Ureter (tissue), 1 donor: Measurements from ENCODE around the gene FITM1. TPM values are rescaled to one million over a fixed set of nuclear protein-coding genes. Genes with fewer than 3 reads are reported as not detected.

Experiments used
- DNase-seq: peaks from one replicate; pipeline ENCODE4 v3.0.0-alpha.2; 2020; ENCODE audit warnings: low spot score
- total RNA-seq: library from RNA; stranded (reverse); gene quantifications from one replicate; pipeline ENCODE4 v1.2.4, GENCODE V29; 2023
- donor health status: DM: yes; HTN: yes; CAD: no.

FITM1 gene
- total RNA-seq, 1 donor from 2014 or later = 0.55 TPM

DNA sequence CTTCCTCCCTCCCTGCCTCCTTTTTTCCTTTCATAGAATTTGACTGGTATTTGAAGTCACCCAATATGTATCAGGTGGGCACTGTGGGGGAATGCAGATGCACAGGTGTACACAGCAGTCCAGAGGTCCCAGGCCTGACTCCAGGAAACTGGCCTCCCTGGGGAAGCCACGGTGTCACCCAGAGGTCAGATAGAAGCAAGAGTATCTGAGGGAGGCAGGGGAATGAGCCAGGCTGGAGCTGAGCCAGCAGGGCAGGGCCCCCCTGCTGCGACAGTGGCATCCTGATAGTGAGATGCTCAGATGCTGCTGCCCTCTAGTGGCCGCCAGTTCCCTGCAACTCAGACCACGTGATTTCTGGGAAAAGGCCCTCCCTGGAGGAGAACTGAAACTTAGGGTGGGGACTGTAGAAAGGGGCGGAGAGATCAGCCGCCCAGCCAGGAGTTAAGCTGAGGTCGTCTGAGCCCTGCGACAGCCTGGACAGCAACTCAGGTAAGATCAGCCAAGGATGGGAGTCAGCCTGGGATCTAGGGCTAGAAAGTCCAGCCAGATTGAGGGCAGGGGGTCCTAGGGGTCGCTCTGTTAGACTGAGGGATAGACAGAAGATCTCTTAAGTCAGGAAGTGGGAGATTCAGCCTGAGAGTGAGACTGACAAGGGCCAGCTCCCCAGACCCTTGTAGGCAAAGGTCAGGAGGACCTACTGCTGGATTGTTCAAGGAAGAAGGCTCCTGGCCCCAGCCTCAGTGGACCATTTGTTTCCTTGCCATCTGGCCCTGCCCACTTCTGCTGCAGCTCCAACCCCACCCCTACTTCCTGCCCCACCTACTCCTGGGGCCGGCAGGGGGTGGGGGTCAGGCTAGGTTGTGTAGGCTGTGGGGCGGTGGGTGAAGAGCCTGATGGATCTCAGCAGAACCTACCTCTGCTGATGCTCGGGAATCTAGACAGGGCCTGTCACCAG, 30.7 kb downstream of the FITM1 start, which contains the start of gene IRF9:
Gene IRF9, plus strand, starts transcription at position 416 of the 955 bp plus-strand sequence. CDS start 880 bp downstream, outside the sequence.
- peak; percentile 98 for DNase-seq

DNA sequence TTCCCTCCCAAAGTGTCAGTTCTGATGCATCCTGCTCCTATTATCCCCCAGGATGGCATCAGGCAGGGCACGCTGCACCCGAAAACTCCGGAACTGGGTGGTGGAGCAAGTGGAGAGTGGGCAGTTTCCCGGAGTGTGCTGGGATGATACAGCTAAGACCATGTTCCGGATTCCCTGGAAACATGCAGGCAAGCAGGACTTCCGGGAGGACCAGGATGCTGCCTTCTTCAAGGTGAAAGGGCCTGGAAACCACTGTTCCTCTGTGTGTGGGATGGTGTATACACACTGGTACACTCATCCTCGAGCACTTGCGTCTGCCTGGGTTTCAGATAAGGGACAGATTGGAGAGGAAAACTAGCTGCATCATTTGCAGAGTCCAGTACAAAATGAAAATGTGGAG, 31.6 kb downstream of the FITM1 start:
- no peak for DNase-seq

DNA sequence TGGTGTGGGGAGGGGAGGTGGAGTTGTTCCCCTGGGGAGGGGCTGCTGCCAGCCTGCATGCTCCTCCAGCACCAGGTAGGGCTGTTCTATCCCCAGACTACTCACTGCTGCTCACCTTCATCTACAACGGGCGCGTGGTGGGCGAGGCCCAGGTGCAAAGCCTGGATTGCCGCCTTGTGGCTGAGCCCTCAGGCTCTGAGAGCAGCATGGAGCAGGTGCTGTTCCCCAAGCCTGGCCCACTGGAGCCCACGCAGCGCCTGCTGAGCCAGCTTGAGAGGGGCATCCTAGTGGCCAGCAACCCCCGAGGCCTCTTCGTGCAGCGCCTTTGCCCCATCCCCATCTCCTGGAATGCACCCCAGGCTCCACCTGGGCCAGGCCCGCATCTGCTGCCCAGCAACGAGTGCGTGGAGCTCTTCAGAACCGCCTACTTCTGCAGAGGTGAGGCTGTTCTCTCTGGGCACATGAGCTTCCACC, 34.1 kb downstream of the FITM1 start:
- DNase-seq = no peak

DNA sequence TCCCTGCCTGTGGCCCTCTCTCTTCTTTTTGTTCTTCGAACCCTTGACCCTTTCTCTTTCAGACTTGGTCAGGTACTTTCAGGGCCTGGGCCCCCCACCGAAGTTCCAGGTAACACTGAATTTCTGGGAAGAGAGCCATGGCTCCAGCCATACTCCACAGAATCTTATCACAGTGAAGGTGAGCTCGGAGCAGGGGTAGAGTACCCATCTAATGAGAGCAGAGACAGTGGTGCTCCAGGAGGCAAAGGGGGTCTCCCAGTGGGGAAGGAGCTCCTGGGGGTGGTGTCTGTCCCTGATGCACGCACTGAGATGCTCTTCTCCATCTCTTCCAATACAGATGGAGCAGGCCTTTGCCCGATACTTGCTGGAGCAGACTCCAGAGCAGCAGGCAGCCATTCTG, 35.3 kb downstream of the FITM1 start:
- no peak for DNase-seq

DNA sequence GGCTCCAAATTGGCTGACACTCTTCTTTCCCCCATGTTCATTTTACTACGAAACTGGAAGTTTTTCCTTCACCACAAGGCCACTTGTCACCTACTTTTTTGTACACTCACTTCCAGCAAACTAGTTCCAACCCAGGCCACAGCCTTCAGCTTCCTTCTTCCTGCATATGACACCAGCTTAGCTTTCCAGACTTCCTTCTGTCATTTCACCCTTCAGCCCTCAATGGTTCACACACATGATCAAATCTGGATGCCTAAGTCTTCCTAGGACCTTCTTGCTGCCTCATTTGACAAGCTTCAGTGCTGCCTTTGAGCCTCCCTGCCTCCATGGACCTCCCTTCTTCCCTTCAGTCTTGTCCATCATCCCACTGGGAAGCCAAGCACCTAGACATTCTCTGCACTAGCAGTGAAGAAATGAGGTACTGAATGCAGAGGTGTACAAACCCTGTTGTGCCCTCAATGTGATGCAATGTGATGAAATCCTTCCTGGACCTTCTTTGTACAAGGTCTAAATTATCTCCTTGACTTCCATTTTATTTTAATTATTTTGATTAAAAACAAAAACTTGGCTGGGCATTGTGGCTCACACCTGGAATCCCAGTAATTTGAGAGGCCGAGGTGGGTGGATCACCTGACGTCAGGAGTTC, 37.1 kb downstream of the FITM1 start:
- no peak for DNase-seq

DNA sequence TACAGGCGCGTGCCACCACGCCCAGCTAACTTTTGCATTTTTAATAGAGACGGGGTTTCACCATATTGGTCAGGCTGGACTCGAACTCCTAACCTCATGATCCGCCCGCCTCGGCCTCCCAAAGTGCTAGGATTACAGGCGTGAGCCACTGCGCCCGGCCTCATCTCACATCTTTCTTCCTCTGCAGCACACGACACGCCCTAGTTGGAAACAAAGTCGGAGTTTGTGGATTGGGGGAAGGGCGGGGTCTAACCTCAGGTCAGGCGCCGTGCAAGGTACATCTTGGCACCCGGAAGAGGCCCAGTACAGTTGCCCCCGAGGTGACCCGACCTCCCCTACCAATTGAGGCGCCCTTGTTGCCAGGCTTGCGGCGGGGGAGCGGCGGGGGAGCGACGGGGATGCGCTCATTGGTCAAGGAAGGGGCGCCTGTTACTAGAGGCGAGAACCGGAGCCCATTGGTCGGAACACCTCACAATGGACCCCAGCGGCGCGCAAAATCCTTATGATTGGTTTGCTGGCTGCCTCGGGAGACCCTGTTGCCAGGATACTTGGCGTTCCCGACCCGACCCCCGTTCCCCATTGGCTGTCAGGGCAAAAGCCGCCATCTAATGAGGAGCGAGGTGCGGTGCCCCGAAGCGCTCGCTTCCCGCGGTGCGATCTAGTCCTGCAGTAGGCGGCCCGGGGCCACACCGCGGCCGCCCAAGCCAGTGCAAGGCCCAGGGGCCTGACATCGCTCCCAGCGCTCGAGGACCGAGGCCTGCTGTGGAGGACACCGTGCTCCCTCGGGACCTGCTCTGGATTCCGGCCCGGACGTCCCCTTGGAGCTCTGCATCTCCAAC, 41.2 kb downstream of the FITM1 start, which contains the start of gene REC8:
Gene REC8, plus strand, starts transcription at position 659 of the 839 bp plus-strand sequence. CDS start 473 bp downstream, outside the sequence.
- DNase-seq = peak; percentile 81

DNA sequence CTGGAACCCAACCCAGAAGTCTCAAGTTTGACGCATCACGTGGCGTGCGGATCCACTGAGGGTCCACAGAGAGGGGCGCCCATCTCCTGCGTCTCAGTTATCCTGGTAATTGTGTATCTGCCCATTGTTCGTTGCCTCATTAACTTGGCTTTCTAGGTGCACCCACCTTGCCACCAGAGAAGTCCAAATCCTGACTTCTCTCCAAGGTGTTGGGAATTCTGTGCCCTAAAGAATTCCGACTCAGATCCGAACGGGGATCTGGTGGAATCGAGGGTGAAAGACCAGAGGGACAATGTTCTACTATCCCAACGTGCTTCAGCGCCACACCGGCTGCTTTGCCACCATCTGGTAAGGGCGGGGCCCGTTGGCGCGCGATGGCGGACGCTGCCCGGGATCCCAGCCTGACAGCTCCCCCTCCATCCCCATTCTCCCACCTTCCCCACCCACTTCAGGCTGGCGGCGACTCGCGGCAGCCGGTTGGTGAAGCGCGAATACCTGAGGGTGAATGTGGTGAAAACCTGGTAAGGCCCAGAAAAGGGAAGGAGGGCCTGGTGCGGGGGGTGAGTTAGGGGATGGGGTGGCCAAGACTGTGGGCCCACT, 41.9 kb downstream of the FITM1 start:
- no peak for DNase-seq

DNA sequence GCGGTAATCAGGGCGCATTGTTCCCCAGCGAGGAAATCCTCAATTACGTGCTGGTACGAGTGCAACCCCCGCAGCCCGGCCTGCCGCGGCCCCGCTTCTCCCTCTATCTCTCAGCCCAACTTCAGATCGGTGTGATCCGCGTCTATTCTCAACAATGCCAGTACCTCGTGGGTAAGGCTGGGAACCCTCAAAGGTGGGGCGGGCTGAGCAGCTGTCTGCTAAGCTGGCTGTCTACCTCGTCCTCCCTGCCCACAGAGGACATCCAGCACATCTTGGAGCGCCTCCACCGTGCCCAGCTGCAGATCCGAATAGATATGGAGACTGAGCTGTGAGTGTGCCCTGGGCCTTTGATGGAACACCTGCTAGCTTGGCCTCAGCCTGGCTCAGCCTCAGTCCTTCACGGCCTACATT, 42.4 kb downstream of the FITM1 start:
- DNase-seq = no peak

DNA sequence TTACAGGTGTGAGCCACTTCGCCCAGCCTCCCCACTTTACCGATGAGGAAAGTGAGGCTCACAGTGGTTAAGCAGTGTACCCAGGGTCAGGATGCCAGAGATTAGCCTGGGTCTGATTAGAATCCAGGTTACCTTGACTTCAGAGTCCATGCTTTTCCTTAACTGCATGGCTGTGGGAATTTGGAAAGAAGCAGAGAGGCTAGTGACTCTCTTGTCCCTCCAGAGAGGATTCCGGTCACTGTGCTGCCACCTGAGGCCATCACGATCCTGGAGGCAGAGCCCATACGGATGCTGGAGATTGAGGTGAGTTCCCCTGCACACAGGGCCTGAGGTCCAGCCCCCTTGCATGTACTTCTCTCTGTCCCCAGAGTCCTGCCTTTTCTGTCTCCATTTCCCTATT, 46.1 kb downstream of the FITM1 start:
- no peak for DNase-seq

DNA sequence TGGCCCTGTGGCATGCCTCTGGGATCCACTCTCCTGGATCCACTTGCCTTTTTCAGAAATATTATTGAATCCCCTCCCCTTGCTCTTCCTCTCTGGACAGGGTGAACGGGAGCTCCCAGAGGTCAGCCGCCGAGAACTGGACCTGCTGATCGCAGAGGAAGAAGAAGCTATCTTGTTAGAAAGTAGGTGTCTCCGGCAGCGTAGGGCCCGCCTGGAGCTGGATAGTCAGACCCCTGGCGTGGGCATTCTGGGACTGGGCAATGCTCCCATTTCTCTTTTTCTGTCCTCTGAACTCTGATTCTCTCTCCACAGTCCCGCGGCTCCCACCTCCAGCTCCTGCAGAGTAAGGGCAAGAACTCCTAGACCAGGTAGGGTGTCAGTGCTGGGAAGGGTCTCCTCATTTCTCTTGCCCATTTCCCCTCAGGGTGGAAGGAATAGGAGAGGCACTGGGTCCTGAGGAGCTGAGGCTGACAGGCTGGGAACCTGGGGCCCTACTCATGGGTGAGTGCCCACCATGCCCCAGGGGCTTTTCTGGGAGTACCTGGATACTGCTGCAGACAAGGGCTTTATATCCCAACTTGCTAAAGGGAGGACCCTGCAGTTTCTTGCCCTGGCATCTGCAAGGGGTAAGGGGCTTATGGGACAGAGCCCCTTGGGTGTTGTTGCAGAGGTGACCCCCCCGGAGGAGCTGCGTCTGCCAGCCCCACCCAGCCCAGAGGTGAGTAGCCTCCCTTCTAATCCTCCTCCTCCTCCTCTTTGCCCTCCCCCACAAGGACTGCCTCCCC, 46.8 kb downstream of the FITM1 start:
- no peak for DNase-seq

DNA sequence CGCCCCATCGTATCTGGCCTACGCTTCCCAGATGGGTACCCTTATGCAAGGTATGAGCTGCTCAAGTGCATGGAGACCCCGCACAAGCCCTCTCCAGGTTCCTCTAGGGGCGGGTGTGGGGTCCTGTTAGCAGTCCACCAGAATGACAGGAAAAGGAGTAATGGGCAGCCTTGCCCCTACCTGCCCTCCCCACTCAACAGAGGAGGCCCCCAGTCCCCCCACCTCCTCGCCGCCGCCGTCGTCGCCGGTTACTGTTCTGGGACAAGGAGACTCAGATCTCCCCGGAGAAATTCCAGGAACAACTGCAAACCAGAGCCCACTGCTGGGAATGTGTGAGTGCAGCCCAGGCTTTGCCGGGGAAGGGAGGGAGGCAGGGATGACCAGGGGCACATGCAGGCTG, 47.4 kb downstream of the FITM1 start:
- DNase-seq = no peak

DNA sequence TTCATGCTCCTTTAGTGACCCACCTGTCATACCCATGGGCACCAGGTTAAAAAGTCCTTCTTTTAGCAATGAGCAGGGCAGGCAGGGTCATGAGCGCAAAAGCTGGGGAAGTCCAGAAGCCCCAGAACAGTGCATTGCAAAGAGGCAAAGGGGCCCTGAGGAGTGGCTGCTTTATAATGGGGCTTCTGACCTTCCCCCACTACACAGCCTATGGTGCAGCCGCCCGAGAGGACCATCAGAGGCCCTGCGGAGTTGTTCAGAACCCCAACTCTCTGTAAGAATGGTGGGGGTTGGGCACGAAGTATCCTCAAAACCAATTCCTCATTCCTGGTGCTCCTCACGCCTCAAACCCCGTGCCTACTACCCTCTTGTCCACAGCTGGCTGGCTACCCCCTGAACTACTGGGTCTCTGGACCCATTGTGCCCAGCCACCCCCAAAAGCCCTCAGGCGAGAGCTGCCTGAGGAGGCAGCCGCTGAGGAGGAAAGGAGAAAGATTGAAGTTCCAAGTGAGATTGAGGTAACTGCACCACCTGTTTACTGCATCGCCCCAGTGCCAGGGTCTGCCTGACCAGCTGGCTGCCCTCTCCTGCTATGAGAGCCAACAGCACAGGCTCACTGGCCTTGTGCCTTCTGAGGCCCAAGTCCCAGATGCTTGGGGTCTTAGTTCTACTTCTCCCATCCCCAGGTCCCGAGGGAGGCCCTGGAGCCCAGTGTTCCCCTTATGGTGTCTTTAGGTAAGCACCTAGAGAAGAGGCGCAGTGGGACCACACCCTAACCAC, 48.1 kb downstream of the FITM1 start:
- no peak for DNase-seq

DNA sequence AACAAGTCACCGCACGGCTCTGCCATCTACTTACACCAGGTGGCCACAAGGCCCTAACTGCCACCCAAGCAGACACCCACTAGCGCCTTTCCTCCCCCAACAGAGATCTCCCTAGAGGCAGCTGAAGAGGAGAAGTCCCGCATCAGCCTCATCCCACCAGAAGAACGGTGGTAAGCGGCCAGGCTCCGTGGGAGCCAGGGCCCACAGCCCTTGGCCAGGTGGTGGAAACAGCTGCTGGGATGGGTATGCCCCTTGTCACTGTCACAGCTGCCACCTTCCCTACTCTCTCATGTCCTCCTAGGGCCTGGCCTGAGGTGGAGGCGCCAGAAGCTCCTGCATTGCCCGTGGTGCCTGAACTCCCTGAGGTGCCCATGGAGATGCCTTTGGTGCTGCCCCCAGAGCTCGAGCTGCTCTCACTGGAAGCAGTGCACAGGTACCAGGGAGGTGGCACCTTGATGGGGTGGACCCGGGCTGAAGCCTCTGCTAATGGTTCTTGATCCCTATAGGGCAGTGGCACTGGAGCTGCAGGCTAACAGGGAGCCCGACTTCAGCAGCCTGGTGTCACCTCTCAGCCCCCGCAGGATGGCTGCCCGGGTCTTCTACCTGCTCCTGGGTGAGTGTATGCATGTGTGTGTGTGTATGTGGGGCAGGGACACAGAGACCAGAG, 49.0 kb downstream of the FITM1 start:
- no peak for DNase-seq

DNA sequence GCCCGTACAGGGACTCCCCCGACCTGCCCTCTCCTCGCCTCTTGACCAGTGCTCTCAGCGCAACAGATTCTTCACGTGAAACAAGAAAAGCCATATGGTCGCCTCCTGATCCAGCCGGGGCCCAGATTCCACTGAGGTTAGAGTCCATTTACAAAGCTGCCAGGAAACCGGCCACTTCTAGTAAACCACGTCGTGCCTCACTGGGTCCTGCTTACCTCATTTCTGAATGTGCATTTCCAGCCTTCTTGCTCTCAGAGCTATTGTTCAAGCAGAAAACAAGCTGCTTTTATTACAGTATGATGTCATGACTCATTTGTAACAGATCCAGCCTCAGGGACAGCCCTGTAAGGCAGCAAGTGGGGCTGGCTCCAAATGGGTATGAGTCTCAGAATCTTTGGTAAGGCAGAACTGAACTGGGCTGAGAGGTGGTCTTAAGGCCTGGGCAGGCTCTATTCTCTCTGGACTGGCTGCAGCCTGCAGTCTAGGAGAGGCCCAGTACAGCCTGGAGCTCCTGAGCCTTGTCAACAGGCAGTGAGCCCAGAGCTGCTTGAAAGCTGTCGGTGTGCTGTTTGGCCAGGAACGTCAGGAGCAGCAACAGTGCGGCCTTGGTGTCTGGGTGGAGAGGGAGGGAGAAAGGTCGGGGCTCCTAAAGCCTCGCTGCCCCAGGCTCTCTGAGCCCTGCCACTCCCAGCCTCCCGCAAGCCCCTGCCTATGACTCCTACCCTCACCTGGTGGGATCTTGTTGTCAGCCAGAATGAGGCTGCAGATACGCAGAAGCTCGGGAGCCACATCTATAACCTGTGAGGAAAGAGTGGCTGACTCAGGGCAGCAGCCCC, 49.7 kb downstream of the FITM1 start:
- no peak for DNase-seq

DNA sequence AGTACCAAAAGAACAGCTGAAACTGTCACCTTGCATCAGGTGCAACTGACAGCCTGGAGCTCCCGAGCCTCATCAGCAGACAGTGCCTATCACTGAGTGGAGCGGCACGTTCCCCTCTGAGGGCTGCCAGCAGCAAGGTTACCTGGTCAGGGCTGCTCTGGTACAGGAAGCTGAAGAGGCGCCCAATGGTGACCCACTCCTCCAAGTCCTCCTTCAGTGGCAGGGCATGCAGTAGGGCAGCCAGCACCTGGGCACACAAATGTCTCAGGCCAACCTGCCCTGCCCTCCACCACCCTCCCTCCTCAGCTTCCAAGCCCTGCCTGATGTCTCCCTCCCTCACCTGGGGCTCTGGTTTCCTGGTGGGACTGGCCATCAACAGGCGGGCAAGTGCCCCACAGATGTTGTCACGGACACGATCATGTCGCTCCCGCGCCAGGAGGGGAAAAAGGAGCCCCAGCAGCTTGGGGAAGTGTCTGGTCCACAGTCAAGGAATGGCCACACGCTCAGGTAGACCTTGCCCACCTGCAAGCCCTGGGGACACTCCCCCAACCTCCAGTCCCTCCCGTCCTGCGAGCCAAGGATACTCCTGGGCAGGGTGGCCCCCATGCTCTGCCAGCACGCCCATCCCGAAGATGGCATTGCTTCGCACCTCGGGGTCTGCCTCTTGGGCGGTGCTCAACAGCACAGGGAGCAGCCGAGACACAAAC, 51.1 kb downstream of the FITM1 start:
- no peak for DNase-seq
